Uterus (tissue), 2 donors: ENCODE data around the gene HLA-DOA.

Experiments
- POLR2A ChIP-seq, 2 donors: fragments of 450-650 bp; IDR thresholded peaks; one replicate each; pipeline ENCODE4 v1.6.1; 2016; ENCODE audit warnings: antibody characterized with exemption in 2 of 2, mild to moderate bottlenecking in 1 of 2, moderate library complexity in 1 of 2
- TF ChIP-seq, protein P1 (sequence below), 4 experiments: fragments of 200-600 bp in 2 of 4; fragments of 450-650 bp in 2 of 4; sonication (generic) in 2 of 4; IDR thresholded peaks; one replicate each; pipeline ENCODE4 v1.5.1; 2016 to 2019; ENCODE audit warnings: antibody characterized with exemption in 4 of 4, mild to moderate bottlenecking in 2 of 4, moderate library complexity in 1 of 4

DNA sequence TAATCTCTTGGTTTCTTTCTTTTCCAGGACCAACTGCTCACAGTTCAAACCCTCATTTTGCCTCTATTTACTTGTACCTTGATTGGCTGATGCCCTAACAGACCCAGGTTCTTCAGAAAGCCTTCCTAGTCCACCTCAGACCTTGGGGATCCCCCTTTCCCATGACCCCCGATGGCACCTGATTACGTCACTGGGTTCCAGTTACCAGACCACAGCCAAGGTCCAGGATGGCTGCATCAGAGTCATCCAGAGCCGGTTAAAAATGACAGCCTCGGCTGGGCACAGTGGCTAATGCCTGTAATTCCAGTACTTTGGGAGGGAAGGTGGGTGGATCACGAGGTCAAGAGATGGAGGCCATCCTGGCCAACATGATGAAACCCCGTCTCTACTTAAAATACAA, 4.5 kb downstream of the HLA-DOA start:
- TF ChIP-seq, protein P1, sequence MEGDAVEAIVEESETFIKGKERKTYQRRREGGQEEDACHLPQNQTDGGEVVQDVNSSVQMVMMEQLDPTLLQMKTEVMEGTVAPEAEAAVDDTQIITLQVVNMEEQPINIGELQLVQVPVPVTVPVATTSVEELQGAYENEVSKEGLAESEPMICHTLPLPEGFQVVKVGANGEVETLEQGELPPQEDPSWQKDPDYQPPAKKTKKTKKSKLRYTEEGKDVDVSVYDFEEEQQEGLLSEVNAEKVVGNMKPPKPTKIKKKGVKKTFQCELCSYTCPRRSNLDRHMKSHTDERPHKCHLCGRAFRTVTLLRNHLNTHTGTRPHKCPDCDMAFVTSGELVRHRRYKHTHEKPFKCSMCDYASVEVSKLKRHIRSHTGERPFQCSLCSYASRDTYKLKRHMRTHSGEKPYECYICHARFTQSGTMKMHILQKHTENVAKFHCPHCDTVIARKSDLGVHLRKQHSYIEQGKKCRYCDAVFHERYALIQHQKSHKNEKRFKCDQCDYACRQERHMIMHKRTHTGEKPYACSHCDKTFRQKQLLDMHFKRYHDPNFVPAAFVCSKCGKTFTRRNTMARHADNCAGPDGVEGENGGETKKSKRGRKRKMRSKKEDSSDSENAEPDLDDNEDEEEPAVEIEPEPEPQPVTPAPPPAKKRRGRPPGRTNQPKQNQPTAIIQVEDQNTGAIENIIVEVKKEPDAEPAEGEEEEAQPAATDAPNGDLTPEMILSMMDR (IDR thresholded peaks at IDR 0.05) = no peak
- no peak for TF ChIP-seq POLR2A (IDR thresholded peaks at IDR 0.05)
